DMS53 (cell line): ENCODE data around the gene ATP8A1.

Experiments
- DNase-seq: peaks from one replicate; lab custom pipeline; 2025; lab: John Stamatoyannopoulos, UW

The ATP8A1 gene

DNA sequence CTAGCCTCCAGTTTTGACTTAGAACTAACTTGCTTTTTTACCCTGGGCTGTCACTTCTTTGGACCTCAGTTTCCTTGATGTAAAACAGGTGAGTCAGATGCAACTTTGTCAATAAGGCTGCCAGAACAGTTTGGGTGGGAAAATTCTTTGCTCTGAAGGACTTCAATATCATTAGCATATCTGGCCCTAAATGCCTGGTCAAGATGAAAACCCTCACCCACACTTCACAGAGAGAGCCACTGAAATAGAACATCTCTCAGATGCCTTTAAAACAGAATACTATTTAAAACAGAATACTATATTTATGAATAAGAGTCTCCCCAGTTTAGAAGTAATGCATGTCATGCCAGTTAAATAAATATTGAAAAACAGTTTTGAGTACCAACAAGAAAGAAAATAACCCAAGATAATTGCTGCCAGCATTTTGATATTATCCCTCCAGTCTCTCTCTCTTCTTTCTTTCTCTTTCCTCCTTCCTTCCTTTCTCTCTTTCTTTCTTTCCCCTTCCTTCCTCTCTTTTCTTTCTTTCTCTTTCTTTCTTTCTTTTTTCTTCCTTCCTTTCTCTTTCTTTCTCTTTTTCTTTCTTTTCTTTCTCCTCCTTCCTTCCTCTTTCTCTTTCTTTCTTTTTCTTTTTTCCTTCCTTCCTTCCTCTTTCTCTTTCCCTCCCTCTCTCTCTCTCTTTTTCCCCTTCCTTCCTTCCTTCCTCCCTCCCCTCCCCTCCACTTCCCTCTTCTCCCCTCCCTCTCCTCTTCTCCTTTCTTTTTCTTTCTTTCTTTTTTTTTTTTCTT is 292.4 kb downstream of the ATP8A1 start:
- no peak for DNase-seq

DNA sequence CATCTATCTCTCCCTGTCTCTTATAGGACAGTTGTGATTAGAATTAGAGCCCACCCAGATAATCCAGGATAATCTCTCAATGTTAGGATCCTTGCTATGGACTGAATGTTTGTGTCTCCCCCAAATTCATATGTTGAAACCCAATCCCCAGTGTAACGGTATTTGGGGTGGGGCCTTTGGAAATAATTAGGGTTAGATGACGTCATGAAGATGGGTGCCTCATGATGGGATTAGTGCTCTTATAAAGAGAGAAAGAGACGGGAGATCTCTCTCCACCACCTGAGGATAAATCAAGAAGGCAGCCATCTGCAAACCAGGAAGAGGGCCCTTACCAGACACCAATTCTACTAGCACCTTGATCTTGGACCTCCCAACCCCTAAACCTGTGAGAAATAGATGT is 293.3 kb downstream of the ATP8A1 start:
- DNase-seq = no peak

DNA sequence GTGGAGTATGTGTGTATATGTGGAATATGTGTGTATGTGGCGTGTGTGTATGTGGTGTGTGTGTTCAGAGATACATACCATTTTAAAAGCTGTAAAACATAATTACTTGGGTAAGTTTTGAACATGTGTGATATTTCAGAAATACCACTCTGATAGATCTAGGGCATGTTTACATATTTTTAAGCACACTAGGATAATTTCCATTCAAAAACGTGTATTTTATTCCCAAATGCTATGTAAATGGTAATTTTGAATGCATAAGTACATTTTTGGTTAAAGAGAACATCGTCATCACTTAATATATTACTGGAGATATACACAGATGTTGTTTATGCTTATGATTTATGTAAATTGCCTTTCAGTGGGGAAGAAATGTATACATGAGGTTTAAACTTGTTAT is 294.3 kb downstream of the ATP8A1 start:
- no peak for DNase-seq

DNA sequence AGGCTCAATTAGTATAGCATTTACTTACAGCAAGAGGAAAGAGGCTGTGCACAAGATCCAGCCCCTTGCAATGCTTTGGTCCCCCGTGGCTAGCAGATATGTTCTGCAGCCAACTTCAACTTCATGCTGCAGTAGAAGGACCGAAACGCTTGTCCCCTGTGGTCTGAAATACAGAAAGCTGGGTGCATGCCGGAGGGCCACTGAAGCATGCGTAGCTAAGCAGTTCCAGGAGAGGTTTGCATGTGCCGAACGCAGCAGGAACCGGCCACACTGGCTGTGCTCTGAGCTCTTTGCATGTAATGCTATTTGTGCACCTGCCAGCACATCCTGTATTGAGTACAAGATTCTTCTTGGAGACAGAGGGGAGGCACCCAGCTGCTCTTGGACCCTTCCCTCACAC is 295.4 kb downstream of the ATP8A1 start:
- no peak for DNase-seq

DNA sequence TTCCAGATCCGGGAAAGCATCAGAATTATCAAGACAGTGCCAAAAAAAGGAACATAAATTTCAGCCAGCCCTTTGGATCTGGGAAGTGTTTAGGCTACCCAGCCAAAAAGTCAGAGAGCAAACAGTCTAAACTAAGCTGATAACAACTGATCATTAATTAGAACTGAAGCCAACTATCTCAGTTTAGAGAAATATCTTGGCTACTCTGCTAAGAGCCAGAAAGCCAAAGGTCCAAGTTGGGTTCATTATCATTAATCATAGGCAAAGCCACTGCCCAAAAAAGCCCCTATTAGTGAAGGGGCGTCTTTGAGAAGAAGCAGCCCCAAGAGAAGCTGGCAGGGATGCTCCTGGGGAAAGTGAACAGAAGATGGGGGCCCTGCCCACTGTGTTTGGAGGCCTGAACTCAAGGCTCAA is 296.6 kb downstream of the ATP8A1 start:
- no peak for DNase-seq

DNA sequence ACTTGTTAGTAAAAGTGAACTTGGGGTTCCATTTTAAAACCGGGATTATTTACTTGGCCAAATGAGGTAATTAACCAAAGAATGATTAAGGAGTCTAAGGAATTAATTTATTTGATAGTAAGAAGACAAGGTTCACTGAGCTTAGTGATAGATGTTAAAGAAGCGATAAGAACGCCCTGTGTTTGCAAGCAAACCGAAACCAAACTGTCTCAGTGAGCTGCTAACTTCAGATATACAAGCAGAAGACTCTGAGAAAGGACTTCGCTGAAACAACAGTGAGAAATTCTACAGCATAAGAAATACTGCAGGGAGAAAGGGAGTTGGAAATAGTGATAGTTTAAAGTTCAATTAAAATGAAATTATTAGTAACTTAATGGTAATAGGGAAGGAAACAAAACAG is 297.2 kb downstream of the ATP8A1 start:
- no peak for DNase-seq
